ENCODE results near the gene PDK2. TPM values are rescaled to one million over a fixed set of nuclear protein-coding genes. Genes with fewer than 3 reads are reported as not detected.
A peak's percentile ranks its signal among the peaks of the same experiment; 100 is the strongest.

The PDK2 gene
- total RNA-seq, 2 experiments from 2014 or later, result 24.1 to 26.4 TPM

- no peak for DNase-seq
- no peak overlapping the region for H3K27ac Mint-ChIP-seq
- peaks cover 12% of the 10 kb centered on the region for H3K4me1 Mint-ChIP-seq
- no peak overlapping the region for H3K4me3 Mint-ChIP-seq
- no peaks in the 10 kb centered on the region for H3K36me3 Mint-ChIP-seq
- POLR2A ChIA-PET, result interaction anchor here (1.3 to 1.4 kb wide), 2 partner anchors 18 to 19 kb away, joined by 3 read pairs; partner anchors contain the start of gene PDK2
- no peak for ATAC-seq (ENCODE audit: low read depth)
- no peaks in the 10 kb centered on the region for H3K9me3 Mint-ChIP-seq
- H3K27me3 Mint-ChIP-seq, result peaks cover 28% of the 10 kb centered on the region
Measured at GRCh38 chr17:50113624-50114320, 18.6 kb downstream of the PDK2 start.

- no peak for DNase-seq
- no peak overlapping the region for H3K27ac Mint-ChIP-seq
- H3K4me1 Mint-ChIP-seq, result peaks cover 12% of the 10 kb centered on the region
- no peaks in the 10 kb centered on the region for H3K36me3 Mint-ChIP-seq
- H3K9me3 Mint-ChIP-seq, result no peaks in the 10 kb centered on the region
- peaks cover 32% of the 10 kb centered on the region for H3K27me3 Mint-ChIP-seq
- no peak for ATAC-seq (ENCODE audit: low read depth)
- no peak overlapping the region for H3K4me3 Mint-ChIP-seq
- POLR2A ChIA-PET, result interaction anchor here (1.3 to 1.4 kb wide), 2 partner anchors 17 to 20 kb away, joined by 3 read pairs; partner anchors contain the start of gene PDK2
Measured at GRCh38 chr17:50114401-50114800, 19.2 kb downstream of the PDK2 start.

- ATAC-seq (ENCODE audit: low read depth) (peak; percentile 57), DNase-seq (no peak)
- Mint-ChIP-seq H3K4me3 (no peak overlapping the region), H3K9me3 (no peaks in the 10 kb centered on the region), H3K36me3 (no peaks in the 10 kb centered on the region), H3K4me1 (peaks cover 12% of the 10 kb centered on the region), H3K27me3 (peaks cover 37% of the 10 kb centered on the region), H3K27ac (no peak overlapping the region)
- POLR2A ChIA-PET, result interaction anchor here (1.4 kb wide), 1 partner anchor 16 kb away, joined by 3 read pairs; no protein-coding TSS in a partner anchor
Measured at GRCh38 chr17:50114849-50115357, 19.8 kb downstream of the PDK2 start.

GRCh38 chr17:50115756-50116155 is 20.6 kb downstream of the PDK2 start:
- H3K9me3 Mint-ChIP-seq, result no peaks in the 10 kb centered on the region
- DNase-seq, result no peak
- ATAC-seq (ENCODE audit: low read depth), result no peak
- H3K36me3 Mint-ChIP-seq, result no peaks in the 10 kb centered on the region
- POLR2A ChIA-PET, result interaction anchor here (0.6 kb wide), 1 partner anchor 54 kb away, joined by 3 read pairs; no protein-coding TSS in a partner anchor
- H3K4me1 Mint-ChIP-seq, result peaks cover 12% of the 10 kb centered on the region
- H3K4me3 Mint-ChIP-seq, result no peak overlapping the region
- H3K27ac Mint-ChIP-seq, result no peak overlapping the region
- peaks cover 45% of the 10 kb centered on the region for H3K27me3 Mint-ChIP-seq

- peaks cover 52% of the 10 kb centered on the region for H3K27me3 Mint-ChIP-seq
- DNase-seq (peak; percentile 81), ATAC-seq (ENCODE audit: low read depth) (peak; percentile 90)
- peaks cover 12% of the 10 kb centered on the region for H3K4me1 Mint-ChIP-seq
- H3K4me3 Mint-ChIP-seq, result peak overlapping the region; percentile 75
- POLR2A ChIA-PET, result interaction anchor here (0.7 to 1.0 kb wide), 2 partner anchors 17 to 46 kb away, joined by 3 read pairs; no protein-coding TSS in a partner anchor
- H3K36me3 Mint-ChIP-seq, result no peaks in the 10 kb centered on the region
- no peak overlapping the region for H3K27ac Mint-ChIP-seq
- H3K9me3 Mint-ChIP-seq, result no peaks in the 10 kb centered on the region
Measured at GRCh38 chr17:50117202-50118051, 22.3 kb downstream of the PDK2 start.

- Mint-ChIP-seq H3K27me3 (peaks cover 52% of the 10 kb centered on the region), H3K4me1 (peaks cover 12% of the 10 kb centered on the region), H3K27ac (no peak overlapping the region), H3K9me3 (no peaks in the 10 kb centered on the region), H3K36me3 (no peaks in the 10 kb centered on the region), H3K4me3 (no peak overlapping the region)
- no peak for DNase-seq
- POLR2A ChIA-PET, result interaction anchor here (1.1 kb wide), 1 partner anchor 43 kb away, joined by 4 read pairs; no protein-coding TSS in a partner anchor
- no peak for ATAC-seq (ENCODE audit: low read depth)
Measured at GRCh38 chr17:50118076-50118827, 23.1 kb downstream of the PDK2 start.

GRCh38 chr17:50118828-50119218 is 23.7 kb downstream of the PDK2 start:
- no peak for ATAC-seq (ENCODE audit: low read depth)
- H3K27me3 Mint-ChIP-seq, result peaks cover 52% of the 10 kb centered on the region
- H3K4me3 Mint-ChIP-seq, result no peak overlapping the region
- H3K27ac Mint-ChIP-seq, result no peak overlapping the region
- no peaks in the 10 kb centered on the region for H3K9me3 Mint-ChIP-seq
- no peaks in the 10 kb centered on the region for H3K36me3 Mint-ChIP-seq
- peaks cover 12% of the 10 kb centered on the region for H3K4me1 Mint-ChIP-seq
- no peak for DNase-seq
- POLR2A ChIA-PET, result interaction anchor here (1.1 kb wide), 1 partner anchor 42 kb away, joined by 4 read pairs; no protein-coding TSS in a partner anchor

GRCh38 chr17:50120475-50121253 is 25.5 kb downstream of the PDK2 start:
- H3K4me1 Mint-ChIP-seq, result peaks cover 6% of the 10 kb centered on the region
- POLR2A ChIA-PET, result no interaction called here
- H3K36me3 Mint-ChIP-seq, result no peaks in the 10 kb centered on the region
- no peaks in the 10 kb centered on the region for H3K9me3 Mint-ChIP-seq
- no peak overlapping the region for H3K27ac Mint-ChIP-seq
- H3K27me3 Mint-ChIP-seq, result peaks cover 50% of the 10 kb centered on the region
- ATAC-seq (ENCODE audit: low read depth) (no peak), DNase-seq (no peak)
- no peak overlapping the region for H3K4me3 Mint-ChIP-seq

GRCh38 chr17:50122945-50123344 is 27.8 kb downstream of the PDK2 start:
- H3K9me3 Mint-ChIP-seq, result no peaks in the 10 kb centered on the region
- DNase-seq (no peak), ATAC-seq (ENCODE audit: low read depth) (no peak)
- no peak overlapping the region for H3K27ac Mint-ChIP-seq
- no peaks in the 10 kb centered on the region for H3K36me3 Mint-ChIP-seq
- H3K4me1 Mint-ChIP-seq, result peaks cover 7% of the 10 kb centered on the region
- POLR2A ChIA-PET, result no interaction called here
- H3K4me3 Mint-ChIP-seq, result no peak overlapping the region
- peaks cover 43% of the 10 kb centered on the region for H3K27me3 Mint-ChIP-seq

GRCh38 chr17:50123649-50124349 is 28.6 kb downstream of the PDK2 start:
- no peak overlapping the region for H3K27ac Mint-ChIP-seq
- H3K9me3 Mint-ChIP-seq, result no peaks in the 10 kb centered on the region
- DNase-seq (no peak), ATAC-seq (ENCODE audit: low read depth) (peak; percentile 20)
- peaks cover 12% of the 10 kb centered on the region for H3K4me1 Mint-ChIP-seq
- no peaks in the 10 kb centered on the region for H3K36me3 Mint-ChIP-seq
- no peak overlapping the region for H3K4me3 Mint-ChIP-seq
- POLR2A ChIA-PET, result interaction anchor here (0.5 kb wide), 1 partner anchor 76 kb away, joined by 3 read pairs; no protein-coding TSS in a partner anchor
- peaks cover 45% of the 10 kb centered on the region for H3K27me3 Mint-ChIP-seq

- DNase-seq (no peak), ATAC-seq (ENCODE audit: low read depth) (no peak)
- POLR2A ChIA-PET, result no interaction called here
- H3K4me1 Mint-ChIP-seq, result peaks cover 13% of the 10 kb centered on the region
- no peaks in the 10 kb centered on the region for H3K36me3 Mint-ChIP-seq
- H3K27me3 Mint-ChIP-seq, result peaks cover 39% of the 10 kb centered on the region
- no peak overlapping the region for H3K4me3 Mint-ChIP-seq
- no peaks in the 10 kb centered on the region for H3K9me3 Mint-ChIP-seq
- no peak overlapping the region for H3K27ac Mint-ChIP-seq
Measured at GRCh38 chr17:50125420-50125997, 30.4 kb downstream of the PDK2 start.
